GM21423 (cell line): ENCODE results near the gene POLR1H.
A peak's percentile ranks its signal among the peaks of the same experiment; 100 is the strongest.

Experiments
- ATAC-seq: cut with Tn5 transposase; IDR thresholded peaks from one replicate; pipeline ENCODE4 v1.9.1; 2021; ENCODE audit warnings: mild to moderate bottlenecking, moderate library complexity; ENCODE audit not compliant: unreplicated experiment

POLR1H gene

GRCh38 chr6:30093951-30094661, 33.0 kb downstream of the POLR1H start:
- no peak for ATAC-seq

GRCh38 chr6:30096829-30097228, 35.8 kb downstream of the POLR1H start:
- ATAC-seq, result no peak

DNA sequence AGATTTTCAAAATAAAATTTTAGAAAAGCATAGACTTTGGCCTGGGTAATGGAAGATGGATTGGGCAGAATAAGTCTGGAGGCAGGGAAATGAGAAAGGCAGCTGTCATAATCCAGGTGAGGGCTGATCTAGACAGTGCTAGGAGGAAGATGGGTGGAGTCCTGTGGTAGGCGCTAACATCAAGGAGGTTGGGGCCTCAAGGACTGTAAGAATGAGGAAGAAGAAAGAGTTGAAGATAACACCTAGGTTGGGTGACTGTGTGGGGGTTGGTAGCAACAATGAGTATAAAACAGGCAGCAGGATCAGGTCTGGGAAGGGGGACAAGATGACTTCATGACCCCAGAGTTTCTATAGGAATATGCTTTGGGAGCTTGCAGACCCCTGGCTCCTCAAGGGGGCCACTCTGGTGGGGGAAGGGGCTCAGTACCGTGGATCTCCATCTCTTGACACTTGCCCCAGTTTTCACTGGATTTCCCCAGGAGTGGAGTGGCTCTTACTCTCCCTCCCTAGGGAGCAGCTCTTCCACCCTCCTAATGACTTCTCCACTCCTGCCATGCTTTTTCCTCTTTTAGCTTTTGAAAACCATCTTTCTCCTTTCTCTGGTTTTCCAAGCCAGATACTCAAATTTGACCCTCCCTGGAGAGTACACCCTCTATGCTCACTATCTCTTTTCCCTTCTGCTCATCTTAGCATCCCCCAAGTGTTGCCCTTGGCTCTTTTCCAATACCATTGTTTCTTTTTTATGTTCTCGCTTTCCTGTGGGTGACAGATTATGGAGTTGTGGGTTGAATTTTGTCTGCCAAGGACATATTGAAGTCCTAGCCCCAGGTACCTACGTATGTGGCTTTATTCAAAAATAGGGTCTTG, 37.1 kb downstream of the POLR1H start:
- no peak for ATAC-seq

GRCh38 chr6:30100154-30100553, 39.1 kb downstream of the POLR1H start:
- no peak for ATAC-seq

- no peak for ATAC-seq
Observed at GRCh38 chr6:30100585-30101443, 39.7 kb downstream of the POLR1H start.

- ATAC-seq, result peak; percentile 70
Observed at GRCh38 chr6:30101444-30102413, 40.7 kb downstream of the POLR1H start.

DNA sequence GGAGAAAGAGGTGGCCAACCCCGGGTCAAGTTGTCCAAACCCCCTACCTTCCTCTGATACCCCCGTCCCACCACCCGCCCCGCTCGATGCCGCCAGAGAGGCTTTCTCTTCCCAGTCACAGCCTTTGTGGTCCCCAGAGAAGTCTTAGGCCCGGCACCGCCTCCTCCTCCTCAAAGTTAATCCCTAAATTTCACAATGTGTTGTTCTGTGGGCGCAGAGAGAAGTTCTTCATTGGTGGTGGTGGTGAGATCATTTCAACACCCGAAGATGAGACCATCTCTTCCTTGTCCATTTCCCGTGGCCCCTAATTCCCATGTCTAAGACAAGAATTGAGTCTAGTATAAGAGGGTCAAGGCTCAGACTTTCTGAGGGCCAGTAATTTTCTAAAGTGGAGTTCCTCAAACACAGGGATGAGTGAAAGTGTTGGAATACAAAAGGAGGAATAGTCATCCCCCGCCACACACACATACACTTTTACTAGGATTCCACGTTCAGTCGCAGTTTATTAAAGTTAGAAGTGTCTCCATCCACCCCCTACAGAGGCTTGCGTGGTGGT, 41.4 kb downstream of the POLR1H start:
- ATAC-seq, result no peak

DNA sequence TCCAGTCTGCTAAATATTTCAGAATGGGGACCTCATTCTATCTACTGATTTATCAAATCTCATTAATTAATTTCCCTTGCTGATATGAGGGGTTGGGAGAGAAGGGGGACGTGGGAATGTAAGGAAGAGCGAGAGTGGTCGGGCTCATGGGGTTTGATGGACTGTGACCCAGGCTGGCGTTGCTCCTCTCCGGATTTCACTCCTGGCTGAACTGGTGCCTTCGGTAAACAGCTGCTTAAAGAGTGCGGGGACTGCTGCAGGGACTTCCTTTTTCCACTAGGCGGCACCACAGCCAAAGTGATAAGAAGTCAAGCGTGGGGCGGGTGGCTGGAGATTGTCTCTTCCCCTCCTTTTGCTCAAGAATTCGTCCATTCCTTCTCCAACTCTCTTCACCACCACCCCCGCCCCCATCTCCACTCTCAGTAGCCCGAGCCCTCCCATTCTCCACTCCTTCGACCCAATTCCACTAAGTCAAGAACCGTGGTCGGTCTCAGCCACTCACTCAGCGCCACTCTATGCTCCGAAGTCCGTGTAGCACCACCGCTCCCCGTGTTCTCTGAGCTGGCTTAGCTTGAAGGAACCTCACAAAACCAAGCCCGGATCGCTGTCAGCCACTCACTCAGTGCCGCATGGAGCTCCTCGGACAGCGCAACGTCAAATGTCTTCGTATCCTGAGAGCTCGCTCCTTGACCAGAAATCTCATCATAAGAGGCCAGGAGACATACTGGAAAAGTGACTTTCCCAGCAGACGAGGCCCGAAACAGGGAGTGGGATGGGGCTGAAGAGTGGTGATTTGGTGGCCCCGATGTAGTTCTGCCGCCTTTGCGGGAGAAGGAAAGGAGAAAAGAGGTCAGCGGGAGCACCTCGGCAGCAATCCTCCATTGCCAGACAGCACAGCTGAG, 42.2 kb downstream of the POLR1H start:
- ATAC-seq, result peak; percentile 57

GRCh38 chr6:30103872-30104179, 42.8 kb downstream of the POLR1H start:
- ATAC-seq, result no peak

GRCh38 chr6:30104661-30105060, 43.6 kb downstream of the POLR1H start:
- no peak for ATAC-seq

- no peak for ATAC-seq
Observed at GRCh38 chr6:30111266-30111856, 50.3 kb downstream of the POLR1H start.

DNA sequence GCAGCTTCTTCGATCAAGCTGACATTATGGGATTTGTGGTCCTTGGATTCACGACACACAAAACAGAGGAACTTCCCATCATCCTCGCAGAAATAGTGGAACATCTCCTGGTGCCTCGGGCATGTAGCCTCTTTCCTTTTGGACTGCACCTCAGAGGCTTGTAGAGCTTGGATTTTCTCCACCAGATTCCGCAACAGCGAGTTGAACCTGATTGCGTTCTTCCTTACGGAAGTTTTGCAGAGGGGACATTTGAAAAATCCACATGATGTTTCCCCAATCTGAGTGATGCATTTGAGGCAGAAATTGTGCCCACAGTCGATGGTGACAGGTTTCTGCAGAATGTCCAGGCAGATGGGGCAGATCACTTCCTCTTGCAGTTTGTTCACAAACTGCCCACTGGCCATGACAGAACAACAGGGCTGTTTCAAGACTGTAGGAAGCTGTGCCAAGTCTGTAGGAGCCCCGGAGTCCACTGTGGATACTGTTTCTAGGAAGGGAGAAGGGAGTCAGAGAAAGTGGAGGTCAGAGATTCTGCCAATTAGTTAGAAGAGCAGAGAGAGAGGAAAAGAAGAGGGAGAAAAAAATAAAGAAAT, 51.4 kb downstream of the POLR1H start:
- no peak for ATAC-seq

DNA sequence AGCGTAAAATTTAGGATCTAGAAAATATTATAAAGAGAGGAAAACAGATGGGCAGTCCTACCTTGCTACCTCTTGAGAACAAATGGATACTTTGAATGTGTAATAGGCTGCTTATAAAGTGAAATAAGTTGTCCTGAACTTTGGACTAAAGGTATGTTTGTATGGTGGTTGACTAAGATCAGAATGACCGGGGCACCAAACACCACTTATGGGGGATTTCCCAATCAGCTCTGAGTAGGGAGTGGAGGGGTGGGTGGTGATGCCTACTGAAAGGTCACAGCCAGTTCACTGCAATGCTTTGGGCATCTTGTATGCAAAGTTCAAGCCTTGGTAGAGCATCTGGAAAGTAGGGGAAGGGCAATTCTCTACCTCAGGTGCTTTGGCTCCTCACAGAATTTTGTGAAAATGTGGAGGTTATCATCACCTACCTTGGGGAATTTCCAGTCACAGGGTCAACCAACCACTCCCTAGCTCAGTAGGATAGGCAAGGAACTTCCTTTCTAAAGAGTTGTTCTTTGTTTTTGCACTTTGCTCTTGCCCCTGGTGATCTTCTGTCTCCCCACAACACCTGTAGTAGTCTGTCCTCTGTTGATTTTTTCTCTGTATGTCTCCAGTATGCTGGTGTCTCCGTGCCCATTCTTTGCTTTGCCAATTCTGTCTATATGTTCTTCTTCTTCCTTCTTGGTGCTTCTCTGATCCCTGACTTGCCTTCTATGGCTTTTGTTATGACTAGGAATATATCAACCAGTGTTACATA, 52.1 kb downstream of the POLR1H start, which contains the start of gene TRIM31:
Gene TRIM31 (minus strand): TSS at position 88 of the 757 bp plus-strand sequence. CDS start 285 bp downstream, outside the sequence.
- peak; percentile 53 for ATAC-seq

GRCh38 chr6:30113841-30114240, 52.8 kb downstream of the POLR1H start:
- ATAC-seq, result no peak
